OCI-LY3 (cell line): ENCODE data around the gene XAGE3.

ENCODE experiments used
- H2AFZ ChIP-seq: fragments of 200-600, 300-600 bp; shearing (Covaris generic); 2 replicates; pipeline ENCODE4 v1.6.0; 2014; ENCODE audit warnings: antibody characterized with exemption, low read depth, low read length
- H3K27ac ChIP-seq: fragments of 200-600, 300-600 bp; sonication (generic); 2 replicates; pipeline ENCODE4 v1.5.1; 2014; ENCODE audit warnings: mild to moderate bottlenecking, low read length, moderate library complexity, mixed read lengths
- H3K27me3 ChIP-seq: fragments of 200-600, 300-600 bp; sonication (generic); 2 replicates; pipeline ENCODE4 v1.6.1; 2014; ENCODE audit warnings: low read depth, low read length, mixed read lengths
- H3K36me3 ChIP-seq: fragments of 200-600, 300-600 bp; sonication (generic); replicated peaks from 2 replicates; pipeline ENCODE3; 2014; ENCODE audit warnings: low read depth, low read length, mixed read lengths
- H3K4me1 ChIP-seq: fragments of 300-600, 200-600 bp; sonication (generic); 2 replicates; pipeline ENCODE4 v1.6.1; 2014; ENCODE audit warnings: low read length, mixed read lengths
- H3K4me2 ChIP-seq: fragments of 200-600, 300-600 bp; sonication (generic); 2 replicates; pipeline ENCODE4 v1.6.1; 2014; ENCODE audit warnings: low read length, mixed read lengths
- H3K4me3 ChIP-seq: fragments of 300-600, 200-600 bp; sonication (generic); 2 replicates; pipeline ENCODE4 v1.5.1; 2014; ENCODE audit warnings: antibody characterized with exemption, mild to moderate bottlenecking, low read length, moderate library complexity
- H3K79me2 ChIP-seq: fragments of 300-600, 200-600 bp; shearing (Covaris generic); 2 replicates; pipeline ENCODE4 v1.6.1; 2014; ENCODE audit warnings: mild to moderate bottlenecking, low read length, mixed read lengths
- H3K9ac ChIP-seq: fragments of 300-600, 200-600 bp; shearing (Covaris generic); 2 replicates; pipeline ENCODE4 v1.6.0; 2014; ENCODE audit warnings: mild to moderate bottlenecking, low read length, moderate library complexity
- H3K9me3 ChIP-seq: fragments of 200-600, 300-600 bp; shearing (Covaris generic); 2 replicates; pipeline ENCODE4 v1.6.1; 2014; ENCODE audit warnings: low read length, mixed read lengths; ENCODE audit not compliant: insufficient read depth
- H4K20me1 ChIP-seq: fragments of 200-600, 300-600 bp; sonication (generic); 2 replicates; pipeline ENCODE4 v1.6.1; 2016; ENCODE audit warnings: low read length, mixed read lengths; ENCODE audit not compliant: insufficient read depth
- CTCF ChIP-seq: fragments of 200-600, 300-600 bp; sonication (generic); IDR thresholded peaks from 2 replicates; pipeline ENCODE4 v1.5.1; 2014; ENCODE audit warnings: antibody characterized with exemption, low read length, low read depth
- EZH2phosphoT487 ChIP-seq: fragments of 200-600 bp; shearing (Covaris generic); IDR thresholded peaks from 2 replicates; pipeline ENCODE4 v1.6.1; 2018; ENCODE audit warnings: antibody characterized with exemption, mixed run types, low read depth

Gene XAGE3

DNA sequence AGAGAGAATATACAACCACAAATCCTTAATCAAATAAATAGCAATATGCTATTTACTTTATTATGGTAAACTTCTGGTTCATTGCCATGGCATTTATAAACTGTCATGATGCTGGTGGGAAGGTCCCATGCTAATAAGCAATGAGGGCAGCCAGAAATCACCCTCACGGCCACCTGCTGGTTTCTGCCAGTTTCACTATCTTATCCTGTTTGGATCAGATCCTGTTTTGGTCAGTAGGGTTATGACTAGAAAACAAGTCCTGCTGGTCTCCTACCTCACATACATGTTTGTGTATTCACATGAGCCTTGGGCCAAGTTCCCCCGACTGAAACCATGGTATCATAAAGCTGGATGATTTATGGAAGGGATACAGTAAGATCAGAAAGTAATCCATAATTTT is 28.7 kb downstream of the XAGE3 start:
- Histone ChIP-seq H3K9ac (no peak overlapping the region), H2AFZ (no peak overlapping the region), H4K20me1 (no peaks in the 10 kb centered on the region), H3K79me2 (no peaks in the 10 kb centered on the region), H3K27ac (no peak overlapping the region), H3K4me1 (peaks cover 6% of the 10 kb centered on the region; the same call in 1 of the 2 replicates), H3K27me3 (no peaks in the 10 kb centered on the region), H3K4me3 (no peak overlapping the region), H3K9me3 (no peaks in the 10 kb centered on the region), H3K36me3 (no peaks in the 10 kb centered on the region), H3K4me2 (no peak overlapping the region)
- TF ChIP-seq CTCF (no peak), EZH2phosphoT487 (no peak)

DNA sequence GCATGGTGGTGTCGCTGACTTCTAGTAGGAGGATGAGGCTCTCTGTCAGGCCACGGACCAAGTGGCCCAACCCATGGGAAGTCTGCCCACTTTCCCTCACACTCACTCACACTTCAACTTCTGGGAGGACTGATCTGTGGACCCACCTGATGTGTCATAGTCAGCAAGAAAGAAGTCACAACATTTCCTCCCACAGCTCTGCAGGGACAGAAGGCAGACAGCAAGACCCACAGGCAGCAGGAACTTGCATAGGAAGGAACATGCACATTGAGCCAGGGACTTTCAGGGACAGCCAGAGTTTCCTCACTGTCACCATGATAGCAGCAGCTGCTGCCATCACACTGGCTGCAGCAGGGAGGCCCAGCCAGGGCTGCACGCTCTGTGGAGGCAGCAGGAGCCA is 37.3 kb downstream of the XAGE3 start:
- Histone ChIP-seq H3K4me2 (no peak overlapping the region), H3K36me3 (no peaks in the 10 kb centered on the region), H3K79me2 (no peaks in the 10 kb centered on the region), H3K4me1 (no peaks in the 10 kb centered on the region), H4K20me1 (no peaks in the 10 kb centered on the region), H2AFZ (no peak overlapping the region), H3K9me3 (no peaks in the 10 kb centered on the region), H3K27me3 (no peaks in the 10 kb centered on the region), H3K4me3 (no peak overlapping the region), H3K9ac (no peak overlapping the region), H3K27ac (no peak overlapping the region)
- TF ChIP-seq EZH2phosphoT487 (no peak), CTCF (no peak)

GRCh38 chrX:52824608-52825007 is 43.3 kb downstream of the XAGE3 start:
- Histone ChIP-seq H3K27ac (no peak overlapping the region), H3K79me2 (no peaks in the 10 kb centered on the region), H3K9ac (no peak overlapping the region), H3K4me1 (no peaks in the 10 kb centered on the region), H3K9me3 (no peaks in the 10 kb centered on the region), H3K36me3 (no peaks in the 10 kb centered on the region), H3K4me2 (no peak overlapping the region), H2AFZ (no peak overlapping the region), H4K20me1 (no peaks in the 10 kb centered on the region), H3K4me3 (no peak overlapping the region), H3K27me3 (no peaks in the 10 kb centered on the region)
- TF ChIP-seq CTCF, result no peak

GRCh38 chrX:52821079-52821760 is 46.7 kb downstream of the XAGE3 start:
- no peaks in the 10 kb centered on the region for H4K20me1 ChIP-seq
- no peaks in the 10 kb centered on the region for H3K79me2 ChIP-seq
- H3K27me3 ChIP-seq, result peaks cover 8% of the 10 kb centered on the region; the same call in 1 of the 2 replicates
- H3K4me2 ChIP-seq, result no peak overlapping the region
- no peak overlapping the region for H3K4me3 ChIP-seq
- H3K9ac ChIP-seq, result no peak overlapping the region
- H3K36me3 ChIP-seq, result no peaks in the 10 kb centered on the region
- no peaks in the 10 kb centered on the region for H3K9me3 ChIP-seq
- H2AFZ ChIP-seq, result no peak overlapping the region
- no peaks in the 10 kb centered on the region for H3K4me1 ChIP-seq
- H3K27ac ChIP-seq, result no peak overlapping the region
- no peak for TF ChIP-seq EZH2phosphoT487
- TF ChIP-seq CTCF, result no peak
